HG03558 (cell line): ENCODE results near the gene ELFN2.

Source experiments
- ATAC-seq: cut with Tn5 transposase; IDR thresholded peaks from one replicate; pipeline ENCODE4 v1.9.1; 2021; ENCODE audit warnings: moderate number of reproducible peaks; ENCODE audit not compliant: unreplicated experiment; ENCODE audit errors: extremely low read depth

The ELFN2 gene

DNA sequence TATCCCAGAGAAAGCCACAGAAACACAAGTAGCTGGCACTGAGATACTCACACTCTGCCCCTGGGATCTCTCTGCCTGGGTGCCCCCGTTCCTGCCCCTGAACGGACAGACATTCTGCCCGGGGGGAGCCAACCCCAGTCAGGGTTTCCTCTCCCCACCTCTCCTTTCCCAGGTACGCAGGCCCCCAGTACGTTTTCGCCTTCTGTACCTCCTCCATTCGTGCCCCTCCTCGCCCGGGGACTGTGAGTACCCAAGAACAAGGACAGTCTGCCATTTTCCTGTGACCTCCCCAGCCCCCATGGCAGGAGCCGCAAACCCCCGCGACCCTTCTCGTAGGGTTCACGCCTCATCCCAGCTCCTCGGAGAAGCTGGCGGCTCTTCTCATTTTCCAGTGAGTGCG, 29.1 kb upstream of the ELFN2 start:
- no peak for ATAC-seq

- no peak for ATAC-seq
Observed at GRCh38 chr22:37455896-37456295, 28.6 kb upstream of the ELFN2 start.

GRCh38 chr22:37454857-37455686, 27.8 kb upstream of the ELFN2 start:
- no peak for ATAC-seq

DNA sequence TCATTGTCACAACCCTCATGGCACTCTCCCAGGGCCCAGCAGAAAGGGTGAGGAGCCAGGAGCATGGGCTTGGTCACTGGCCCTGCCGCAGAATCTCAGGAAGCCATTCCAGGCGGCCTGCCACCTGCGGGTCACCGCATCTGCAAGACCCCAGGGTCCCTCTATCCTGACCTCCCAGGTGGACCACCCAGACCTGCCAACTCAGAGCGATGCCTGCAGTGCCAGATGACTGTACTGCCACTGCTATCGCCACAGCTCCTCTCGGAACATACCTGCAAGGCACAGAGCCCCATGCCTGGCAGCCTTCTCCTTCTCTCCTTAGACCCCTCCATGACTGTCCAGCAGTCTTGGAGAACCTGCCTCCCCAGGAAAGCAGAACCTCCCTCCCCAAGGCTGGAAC, 26.4 kb upstream of the ELFN2 start:
- ATAC-seq, result no peak

- no peak for ATAC-seq
Observed at GRCh38 chr22:37451218-37451617, 23.9 kb upstream of the ELFN2 start.

DNA sequence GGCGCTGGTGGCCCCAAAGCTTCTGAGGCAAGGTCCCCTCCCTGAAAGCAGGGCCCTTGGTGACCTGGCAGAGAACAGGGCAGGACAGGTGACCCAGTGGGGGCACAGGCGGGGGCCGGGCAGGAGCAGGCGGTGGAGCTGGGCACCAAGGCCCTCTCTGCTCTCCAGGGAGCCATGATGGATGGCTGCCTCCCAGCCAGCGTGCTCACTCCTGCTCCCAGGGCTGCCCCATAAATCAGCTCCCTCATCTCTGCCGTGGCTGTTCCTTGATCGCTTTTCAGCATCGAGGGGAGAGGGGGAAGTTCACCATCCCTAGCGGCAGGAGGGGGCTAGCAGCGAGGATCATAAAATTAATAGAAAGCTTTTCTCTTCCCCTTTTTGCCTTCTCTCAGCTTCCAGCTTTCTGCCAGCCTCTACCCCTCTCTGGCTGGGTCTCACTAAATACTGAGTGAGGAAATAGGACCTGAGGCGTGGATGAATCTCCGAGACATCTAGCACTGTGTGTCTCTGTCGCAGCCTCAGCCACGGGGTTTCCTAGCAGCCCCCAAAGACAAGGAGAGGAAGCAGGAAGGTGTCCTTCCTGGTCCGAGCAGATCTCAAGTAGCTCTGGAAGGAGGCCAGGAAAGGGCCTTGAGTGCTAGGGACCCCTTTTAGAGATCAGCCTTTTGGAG, 22.2 kb upstream of the ELFN2 start:
- ATAC-seq, result no peak

DNA sequence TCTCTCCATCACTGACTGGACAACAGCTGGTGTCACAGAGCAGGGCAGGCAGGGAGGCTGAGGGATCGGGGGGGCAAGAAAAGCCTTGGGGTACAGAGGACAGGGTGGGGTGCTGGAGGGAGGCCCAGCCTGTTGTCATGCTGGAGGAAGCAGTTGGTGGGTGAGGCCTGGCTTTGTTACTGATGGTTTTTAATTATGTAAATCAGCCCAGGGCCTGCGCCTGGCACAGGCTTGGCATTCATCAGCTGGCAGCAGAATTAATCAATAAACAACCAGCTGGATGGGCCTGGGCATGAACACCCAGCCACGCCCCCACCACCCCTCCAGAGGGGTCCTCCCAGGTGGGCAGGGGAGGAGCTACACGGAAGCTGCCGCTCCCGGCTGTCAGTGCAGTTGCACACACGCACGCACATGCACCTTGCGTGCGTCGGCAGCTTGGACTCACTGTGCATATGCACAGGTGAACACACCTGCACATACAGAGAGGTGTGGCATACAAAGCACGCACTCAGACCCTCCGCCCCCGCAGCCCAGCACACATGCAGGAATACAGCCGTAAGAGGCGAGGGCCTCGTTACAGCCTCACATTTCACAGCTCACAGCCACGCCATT, 21.3 kb upstream of the ELFN2 start:
- ATAC-seq, result no peak

- no peak for ATAC-seq
Observed at GRCh38 chr22:37445501-37445900, 18.2 kb upstream of the ELFN2 start.

GRCh38 chr22:37443977-37444376, 16.7 kb upstream of the ELFN2 start:
- no peak for ATAC-seq

DNA sequence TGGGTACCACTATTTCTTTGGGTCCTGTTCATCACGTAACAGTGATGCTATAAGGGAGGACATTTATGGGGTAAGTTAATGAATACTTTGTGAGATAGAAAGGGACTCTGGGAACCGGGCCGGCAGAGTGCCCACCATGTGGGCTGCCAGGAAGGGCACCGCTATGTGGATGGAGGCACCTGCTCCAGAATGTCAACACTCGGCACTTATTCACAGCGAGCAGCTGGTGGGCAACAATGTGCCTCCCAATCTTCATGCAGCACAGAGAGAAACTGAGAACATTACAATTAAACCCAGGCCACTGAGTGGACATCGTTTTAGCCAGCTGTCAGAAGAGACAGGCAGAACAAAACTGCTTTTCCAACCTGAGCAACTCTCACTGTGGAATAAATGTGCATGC, 15.8 kb upstream of the ELFN2 start:
- ATAC-seq, result no peak

DNA sequence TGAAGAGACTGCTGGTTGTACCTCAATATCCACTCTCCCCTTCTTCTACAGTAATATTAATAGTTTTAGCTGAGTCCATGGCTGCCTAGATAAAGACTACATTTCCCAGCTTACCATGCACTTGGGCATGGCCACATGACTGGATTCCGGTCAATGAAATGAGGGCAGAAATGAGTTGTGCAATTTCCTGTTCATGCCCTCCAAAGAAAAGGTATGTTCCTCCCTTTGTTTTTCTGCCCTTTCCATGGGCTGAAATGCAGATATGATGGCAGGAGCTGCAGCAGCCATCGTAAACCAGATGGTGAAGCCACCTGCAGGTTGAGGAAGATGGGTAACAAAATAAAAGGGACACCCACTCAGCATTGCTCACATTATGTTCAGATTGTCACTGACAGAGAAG, 15.3 kb upstream of the ELFN2 start:
- ATAC-seq, result no peak

GRCh38 chr22:37442135-37442534, 14.9 kb upstream of the ELFN2 start:
- no peak for ATAC-seq

DNA sequence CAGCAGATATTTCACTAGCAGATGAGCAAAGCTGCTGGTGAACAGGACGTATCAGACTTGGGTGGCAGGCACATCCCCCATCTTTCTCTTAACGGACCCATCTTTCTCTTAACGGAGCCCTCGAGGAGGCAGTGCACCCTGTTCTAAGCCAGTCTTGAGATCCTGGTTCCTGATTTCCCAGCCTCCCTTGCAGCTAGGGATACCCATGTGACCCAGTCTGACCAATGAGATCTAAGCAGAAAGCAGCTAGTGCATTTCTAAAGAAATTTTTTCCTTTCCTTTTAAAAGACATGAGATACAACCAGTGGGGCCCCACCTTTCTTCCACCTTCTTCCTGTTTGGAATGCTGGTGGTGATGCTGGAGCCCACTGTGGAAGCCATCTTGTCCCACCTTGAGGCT, 13.6 kb upstream of the ELFN2 start:
- ATAC-seq, result no peak

DNA sequence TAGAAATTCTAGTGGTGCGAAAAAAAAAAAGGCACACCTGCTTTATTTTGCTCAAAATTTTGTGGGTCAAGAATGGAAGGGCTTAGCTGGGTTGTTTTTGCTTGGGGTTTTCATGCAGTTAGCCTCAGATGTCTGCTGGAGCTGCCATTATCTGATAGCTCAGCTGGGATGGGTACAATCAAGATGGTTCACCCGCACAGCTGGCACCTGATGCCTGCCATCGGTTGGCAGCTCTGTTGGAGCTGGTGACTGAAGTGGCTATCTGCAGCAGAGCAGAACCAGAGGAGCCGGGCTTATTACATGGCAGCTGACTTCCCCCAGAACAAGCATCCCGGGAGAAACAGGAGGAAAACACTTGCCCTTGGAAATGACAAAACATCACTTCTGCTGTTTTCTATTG, 12.1 kb upstream of the ELFN2 start:
- ATAC-seq, result no peak

- ATAC-seq, result no peak
Observed at GRCh38 chr22:37435970-37436603, 8.8 kb upstream of the ELFN2 start.

GRCh38 chr22:37433786-37434185, 6.5 kb upstream of the ELFN2 start:
- no peak for ATAC-seq

DNA sequence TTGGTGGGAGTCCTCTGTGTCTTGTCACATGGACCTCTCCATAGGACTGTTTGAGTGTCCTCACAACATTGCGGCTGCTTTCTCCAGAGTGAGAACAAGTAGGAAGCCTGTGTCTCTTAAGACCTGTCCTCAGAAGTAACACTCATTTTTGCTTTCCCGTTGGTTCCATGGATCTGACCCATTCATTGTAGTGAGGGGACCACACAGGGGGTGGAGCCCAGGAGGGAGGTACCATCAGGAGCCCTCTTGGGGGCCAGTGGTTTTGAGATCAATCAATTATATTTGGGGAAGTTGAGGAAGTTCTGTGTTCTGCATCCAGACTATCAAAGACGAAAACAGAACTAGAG, 5.4 kb upstream of the ELFN2 start:
- no peak for ATAC-seq

GRCh38 chr22:37431801-37432707, 4.8 kb upstream of the ELFN2 start:
- ATAC-seq, result no peak

GRCh38 chr22:37431366-37431765, 4.1 kb upstream of the ELFN2 start:
- no peak for ATAC-seq

- no peak for ATAC-seq
Observed at GRCh38 chr22:37430941-37431340, 3.7 kb upstream of the ELFN2 start.
